HepG2 (cell line): ENCODE results near the gene MED25. TPM values are rescaled to one million over a fixed set of nuclear protein-coding genes. Genes with fewer than 3 reads are reported as not detected.

Experiments
- ATAC-seq: fragments of 200-7000 bp; cut with Tn5 transposase; 3 replicates; pipeline ENCODE4 v1.9.1; 2020; ENCODE audit warnings: mild to moderate bottlenecking, moderate library complexity
- BruUV-seq: library from RNA; stranded (reverse); fragments of 400-500 nt; replicated peaks from 2 replicates; lab custom pipeline; 2021; lab: Mats Ljungman, UMichigan
- CTCF ChIA-PET: fragments of 300-600 bp; formaldehyde crosslinking; extraction: SDS; loops from one replicate; lab custom pipeline; 2021; ENCODE audit warnings: low total read pairs, inconsistent platforms, low intra/inter-chr PET ratio; lab: Yijun Ruan, JAX
- POLR2A ChIA-PET: fragments of 350-600 bp; sonication (Branson Sonifier 250); formaldehyde crosslinking; loops from one replicate; lab custom pipeline; 2020; ENCODE audit warnings: antibody characterized with exemption, inconsistent platforms; lab: Yijun Ruan, JAX
- DNase-seq: peaks from one replicate; pipeline ENCODE4 v3.0.0-alpha.2; 2015; ENCODE audit warnings: low spot score
- FAIRE-seq: peaks from 3 replicates; lab custom pipeline; 2011; peaks lifted over from hg19 to GRCh38; lab: Jason Lieb, UNC
- H2AFZ ChIP-seq: one replicate; pipeline ENCODE4 v1.6.1; 2011; ENCODE audit warnings: low read length, inconsistent platforms
- H3K27ac ChIP-seq: fragments of 300-600 bp; 3 replicates; pipeline ENCODE4 v1.8.0; 2011; ENCODE audit warnings: mixed run types, mild to moderate bottlenecking, mixed read lengths, low read length, inconsistent platforms; ENCODE audit not compliant: insufficient read depth; ENCODE audit errors: extremely low read length
- H3K27me3 ChIP-seq, 2 experiments: fragments of 200-600 bp in 1 of 2; 2 replicates in 1 of 2; 3 replicates in 1 of 2; pipeline versions ENCODE4 v1.6.0 to v1.8.0; 2011; ENCODE audit warnings: low read length in 2 of 2, mild to moderate bottlenecking in 2 of 2, moderate library complexity in 2 of 2, inconsistent platforms in 1 of 2; ENCODE audit not compliant: insufficient read depth in 2 of 2, control insufficient read depth in 1 of 2
- H3K36me3 ChIP-seq, 2 experiments: fragments of 200-600 bp in 1 of 2; replicated peaks in 1 of 2; 2 replicates in 1 of 2; 3 replicates in 1 of 2; pipeline versions ENCODE4 v1.5.1 to v1.8.0; 2011; ENCODE audit warnings: low read length in 2 of 2, inconsistent platforms in 1 of 2; ENCODE audit not compliant: insufficient read depth in 2 of 2, control insufficient read depth in 1 of 2
- H3K4me1 ChIP-seq: 2 replicates; pipeline ENCODE4 v1.5.1; 2012; ENCODE audit warnings: low read length, inconsistent platforms; ENCODE audit not compliant: insufficient read depth
- H3K4me2 ChIP-seq: 2 replicates; pipeline ENCODE4 v1.6.0; 2011; ENCODE audit warnings: low read depth, low read length, inconsistent platforms
- H3K4me3 ChIP-seq, 3 experiments: fragments of 200-600 bp in 1 of 3; sonication (generic), shearing (Covaris generic) in 1 of 3; replicated peaks in 1 of 3; 2 replicates each; pipeline ENCODE4 v1.5.1; 2011 to 2016; ENCODE audit warnings: low read length in 3 of 3, inconsistent platforms in 2 of 3, low read depth in 2 of 3, mild to moderate bottlenecking in 2 of 3, control low read depth in 1 of 3, mixed read lengths in 1 of 3; ENCODE audit not compliant: insufficient read depth in 1 of 3
- H3K79me2 ChIP-seq: one replicate; pipeline ENCODE4 v1.6.1; 2011; ENCODE audit warnings: low read length, inconsistent platforms; ENCODE audit not compliant: insufficient read depth
- H3K9ac ChIP-seq: 2 replicates; pipeline ENCODE4 v1.6.0; 2011; ENCODE audit warnings: mild to moderate bottlenecking, low read depth, low read length, inconsistent platforms; ENCODE audit not compliant: insufficient read depth
- H3K9me3 ChIP-seq: 2 replicates; pipeline ENCODE4 v1.5.1; 2012; ENCODE audit warnings: mild to moderate bottlenecking, low read length
- H4K20me1 ChIP-seq: 2 replicates; pipeline ENCODE4 v1.6.0; 2011; ENCODE audit warnings: inconsistent platforms, mild to moderate bottlenecking, low read length, moderate library complexity; ENCODE audit not compliant: insufficient read depth
- CCDC6 ChIP-seq: sonication (generic); formaldehyde crosslinking; IDR thresholded peaks from 2 replicates; pipeline ENCODE4 v1.8.1; 2022; ENCODE audit warnings: mild to moderate bottlenecking, missing genetic modification reagents, moderate library complexity
- DZIP1 ChIP-seq: sonication (generic); formaldehyde crosslinking; IDR thresholded peaks from 2 replicates; pipeline ENCODE4 v1.5.0; 2020; ENCODE audit warnings: mild to moderate bottlenecking, missing genetic modification reagents
- ETS1 ChIP-seq: sonication (generic); formaldehyde crosslinking; IDR thresholded peaks from 2 replicates; pipeline ENCODE4 v1.4.0; 2020; ENCODE audit warnings: missing genetic modification reagents
- FOXK2 ChIP-seq: fragments of 450-650 bp; IDR thresholded peaks from 2 replicates; pipeline ENCODE4 v1.6.1; 2016
- HDAC1 ChIP-seq: sonication (generic); formaldehyde crosslinking; IDR thresholded peaks from 2 replicates; pipeline ENCODE4 v1.5.1; 2020; ENCODE audit warnings: mild to moderate bottlenecking, missing genetic modification reagents
- ONECUT2 ChIP-seq: sonication (generic); formaldehyde crosslinking; IDR thresholded peaks from 2 replicates; pipeline ENCODE4 v1.4.0; 2020; ENCODE audit warnings: missing genetic modification reagents
- SKIL ChIP-seq: sonication (generic); formaldehyde crosslinking; IDR thresholded peaks from 2 replicates; pipeline ENCODE4 v1.8.0; 2022; ENCODE audit warnings: missing genetic modification reagents, mild to moderate bottlenecking, moderate library complexity, borderline replicate concordance
- SMAD9 ChIP-seq: sonication (generic); formaldehyde crosslinking; IDR thresholded peaks from 2 replicates; pipeline ENCODE4 v1.5.1; 2020; ENCODE audit warnings: mild to moderate bottlenecking, missing genetic modification reagents
- ZFP36L2 ChIP-seq: sonication (generic); formaldehyde crosslinking; IDR thresholded peaks from 2 replicates; pipeline ENCODE4 v1.4.0; 2020; ENCODE audit warnings: missing genetic modification reagents
- ZNF24 ChIP-seq: fragments of 450-650 bp; IDR thresholded peaks from 2 replicates; pipeline ENCODE4 v1.6.1; 2017; ENCODE audit warnings: antibody characterized with exemption, mild to moderate bottlenecking
- ZNF256 ChIP-seq: sonication (generic); formaldehyde crosslinking; conservative IDR thresholded peaks from 2 replicates; pipeline ENCODE4 v1.4.0; 2020; ENCODE audit warnings: missing genetic modification reagents
- ZNF326 ChIP-seq: sonication (generic); formaldehyde crosslinking; IDR thresholded peaks from 2 replicates; pipeline ENCODE4 v1.4.0; 2020; ENCODE audit warnings: missing genetic modification reagents, borderline replicate concordance
- ZNF431 ChIP-seq: sonication (generic); formaldehyde crosslinking; IDR thresholded peaks from 2 replicates; pipeline ENCODE4 v1.9.0; 2022; ENCODE audit warnings: missing genetic modification reagents, low read depth, mild to moderate bottlenecking, borderline replicate concordance
- ZNF556 ChIP-seq: sonication (generic); formaldehyde crosslinking; IDR thresholded peaks from 2 replicates; pipeline ENCODE4 v1.4.0; 2020; ENCODE audit warnings: mild to moderate bottlenecking, missing genetic modification reagents, borderline replicate concordance
- ZNF614 ChIP-seq: IDR thresholded peaks from 2 replicates; pipeline ENCODE4 v1.6.1; 2018; ENCODE audit warnings: missing biosample characterization, missing genetic modification reagents, inconsistent platforms, borderline replicate concordance
- ZSCAN12 ChIP-seq: sonication (generic); formaldehyde crosslinking; IDR thresholded peaks from 2 replicates; pipeline ENCODE4 v1.9.0; 2021; ENCODE audit warnings: mild to moderate bottlenecking, missing genetic modification reagents
- WGBS: methylation state at CpG from one replicate; pipeline ENCODE4 v1.1.6; 2017; ENCODE audit warnings: low lambda C conversion rate; 5-methylcytosine and 5-hydroxymethylcytosine counted together
- in situ Hi-C: cut with HindIII; loops from 2 replicates; pipeline ENCODE4 v1.10.0; 2017; ENCODE audit warnings: low pct_unique_long_range_greater_than_20kb; ENCODE audit not compliant: extremely low pct_ligation_motif_present
- intact Hi-C: fragments of 100-400 bp; cut with micrococcal nuclease; formaldehyde crosslinking; loops from one replicate; pipeline ENCODE4 v1.10.0; 2022; ENCODE audit not compliant: unreplicated experiment
- polyA plus RNA-seq, 8 experiments: library from polyadenylated mRNA; depleted of rRNA in 3 of 8; stranded (reverse) in 7 of 8; unstranded in 1 of 8; fragments of >200 nt; fragmentation: Illumina TruSeq in 4 of 8; extraction: Trizol in 4 of 8; gene quantifications; 2 replicates each; pipeline versions ENCODE4 v1.2.1 to v1.2.3, GENCODE V29; 2011 to 2016; ENCODE audit warnings: low read depth in 4 of 8, missing spikeins in 1 of 8, mixed read lengths in 1 of 8; ENCODE audit not compliant: insufficient read depth in 1 of 8
- total RNA-seq, 5 experiments: library from RNA; depleted of rRNA; stranded (reverse); fragments of >200 nt; fragmentation: Illumina TruSeq; extraction: Trizol; gene quantifications; 2 replicates each; pipeline ENCODE4 v1.2.3, GENCODE V29; 2016; ENCODE audit warnings: low read depth in 1 of 5
- TF ChIP-seq, protein P1 (sequence below): conservative IDR thresholded peaks from 2 replicates; pipeline ENCODE4 v1.6.1; 2018; ENCODE audit warnings: missing genetic modification reagents
- TF ChIP-seq, protein P2 (sequence below): sonication (generic); formaldehyde crosslinking; conservative IDR thresholded peaks from 2 replicates; pipeline ENCODE4 v1.4.0; 2020; ENCODE audit warnings: missing genetic modification reagents

The MED25 gene
- total and polyA plus RNA-seq, 2 of the 13 experiments (the other 11 are each of a cell fraction or from before 2014, with no cell fraction given) = 11.1 to 15.1 TPM

- no peak for ATAC-seq
- CTCF ChIA-PET = no interaction called here
- no peak for TF ChIP-seq ONECUT2
- TF ChIP-seq FOXK2 = no peak
- no peak for TF ChIP-seq SKIL (CRISPR knock-in tag)
- no peak for TF ChIP-seq ETS1
- TF ChIP-seq ZNF24 = no peak
- no peak for TF ChIP-seq HDAC1 (CRISPR knock-in tag)
- no peak for TF ChIP-seq CCDC6 (CRISPR knock-in tag)
- TF ChIP-seq ZNF431 (CRISPR knock-in tag) = no peak
- TF ChIP-seq SMAD9 = no peak
- TF ChIP-seq ZFP36L2 = no peak
- no peak for TF ChIP-seq ZNF256 (CRISPR knock-in tag)
- no peak for TF ChIP-seq ZSCAN12 (CRISPR knock-in tag)
- TF ChIP-seq ZNF614 (CRISPR knock-in tag) = no peak
- TF ChIP-seq, protein P1, sequence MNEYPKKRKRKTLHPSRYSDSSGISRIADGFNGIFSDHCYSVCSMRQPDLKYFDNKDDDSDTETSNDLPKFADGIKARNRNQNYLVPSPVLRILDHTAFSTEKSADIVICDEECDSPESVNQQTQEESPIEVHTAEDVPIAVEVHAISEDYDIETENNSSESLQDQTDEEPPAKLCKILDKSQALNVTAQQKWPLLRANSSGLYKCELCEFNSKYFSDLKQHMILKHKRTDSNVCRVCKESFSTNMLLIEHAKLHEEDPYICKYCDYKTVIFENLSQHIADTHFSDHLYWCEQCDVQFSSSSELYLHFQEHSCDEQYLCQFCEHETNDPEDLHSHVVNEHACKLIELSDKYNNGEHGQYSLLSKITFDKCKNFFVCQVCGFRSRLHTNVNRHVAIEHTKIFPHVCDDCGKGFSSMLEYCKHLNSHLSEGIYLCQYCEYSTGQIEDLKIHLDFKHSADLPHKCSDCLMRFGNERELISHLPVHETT (CRISPR knock-in tag) = no peak
- no peak for TF ChIP-seq DZIP1
- TF ChIP-seq, protein P2, sequence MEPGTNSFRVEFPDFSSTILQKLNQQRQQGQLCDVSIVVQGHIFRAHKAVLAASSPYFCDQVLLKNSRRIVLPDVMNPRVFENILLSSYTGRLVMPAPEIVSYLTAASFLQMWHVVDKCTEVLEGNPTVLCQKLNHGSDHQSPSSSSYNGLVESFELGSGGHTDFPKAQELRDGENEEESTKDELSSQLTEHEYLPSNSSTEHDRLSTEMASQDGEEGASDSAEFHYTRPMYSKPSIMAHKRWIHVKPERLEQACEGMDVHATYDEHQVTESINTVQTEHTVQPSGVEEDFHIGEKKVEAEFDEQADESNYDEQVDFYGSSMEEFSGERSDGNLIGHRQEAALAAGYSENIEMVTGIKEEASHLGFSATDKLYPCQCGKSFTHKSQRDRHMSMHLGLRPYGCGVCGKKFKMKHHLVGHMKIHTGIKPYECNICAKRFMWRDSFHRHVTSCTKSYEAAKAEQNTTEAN (CRISPR knock-in tag) = no peak
- no peak for TF ChIP-seq ZNF556 (CRISPR knock-in tag)
- TF ChIP-seq ZNF326 (CRISPR knock-in tag) = no peak
Observed at GRCh38 chr19:49829200-49829599, 11.1 kb downstream of the MED25 start.

More at GRCh38 chr19:49829200-49829599, 11.1 kb downstream of the MED25 start:
- Histone ChIP-seq H3K4me3 (no peak overlapping the region), H3K4me1 (no peaks in the 10 kb centered on the region), H3K9ac (no peak overlapping the region), H3K4me2 (no peak overlapping the region), H3K79me2 (no peaks in the 10 kb centered on the region), H3K27ac (no peak overlapping the region), H3K27me3 (no peaks in the 10 kb centered on the region), H2AFZ (no peak overlapping the region), H3K36me3 (peaks cover 21 to 45% of the 10 kb centered on the region in 2 experiments), H3K9me3 (no peaks in the 10 kb centered on the region), H4K20me1 (no peaks in the 10 kb centered on the region)
- no peak for FAIRE-seq
- no TSS peak for BruUV-seq
- in situ Hi-C loops = no loop called here
- WGBS = 96% methylated on average over 7 of the region's 8 CpGs
- DNase-seq = no peak
- POLR2A ChIA-PET = no interaction called here
- intact Hi-C loops = no loop called here
